Activated CD8-positive, alpha-beta memory T cell treated with anti-CD3 and anti-CD28 coated beads for 36 hours (primary cell): ENCODE measurements around the gene CALML3. TPM values are rescaled to one million over a fixed set of nuclear protein-coding genes. Genes with fewer than 3 reads are reported as not detected.

Experiments
- CTCF ChIA-PET: fragments of 350-600 bp; sonication (Branson Sonifier 250); formaldehyde crosslinking; loops from one replicate; lab custom pipeline; 2021; ENCODE audit warnings: antibody characterized with exemption; lab: Charles Lee
- POLR2A ChIA-PET: fragments of 350-600 bp; sonication (Branson Sonifier 250); formaldehyde crosslinking; loops from one replicate; lab custom pipeline; 2021; ENCODE audit warnings: antibody characterized with exemption; lab: Charles Lee
- total RNA-seq, 2 experiments: library from RNA; stranded (reverse); gene quantifications; one replicate each; pipeline ENCODE4 v1.2.3, GENCODE V29; 2021

CALML3 gene
- total RNA-seq, 2 experiments from 2014 or later: not detected

DNA sequence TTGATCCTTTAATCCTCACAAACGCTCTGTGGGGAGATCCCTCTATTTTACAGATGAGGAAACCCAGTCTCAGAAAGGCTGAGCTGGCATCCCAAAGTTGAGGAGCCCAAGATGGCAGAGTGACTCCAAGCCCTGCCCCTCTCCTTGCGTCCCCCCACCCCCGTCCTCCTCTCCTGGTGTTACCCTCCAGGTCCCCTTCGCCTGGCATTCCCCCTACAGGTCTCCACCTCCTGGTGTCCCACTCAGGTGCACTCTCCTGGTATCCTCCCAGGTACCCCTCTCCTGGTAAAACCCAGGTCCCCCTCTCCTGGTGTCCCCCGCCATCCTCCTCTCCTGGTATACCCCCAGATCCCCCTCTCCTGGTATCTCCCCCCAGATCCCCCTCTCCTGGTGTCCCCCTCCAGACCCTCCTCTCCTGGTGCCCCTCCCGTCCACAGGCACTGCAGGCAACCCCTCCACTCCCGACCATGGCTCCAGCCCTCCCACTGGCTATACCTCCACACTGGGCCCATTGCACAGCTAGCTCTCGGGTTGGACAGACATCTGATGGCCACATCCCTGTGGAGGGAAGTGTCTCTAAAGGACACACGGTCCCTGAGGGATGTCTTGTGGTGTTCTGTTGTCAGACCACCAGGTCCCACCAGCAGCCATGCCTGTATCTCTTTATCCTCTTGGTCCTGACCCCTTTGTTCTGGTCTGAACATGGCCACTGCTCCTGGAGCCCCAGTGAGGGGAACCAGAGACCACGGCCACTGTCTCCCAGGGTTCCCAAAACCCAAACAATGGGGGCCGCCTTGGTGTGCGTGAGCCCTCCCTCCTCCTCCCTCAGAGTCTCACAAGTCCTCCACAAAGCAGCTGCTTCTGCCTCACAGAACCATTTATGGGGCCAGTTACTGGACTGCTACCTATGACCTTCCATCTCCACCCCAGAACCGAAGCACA is 37.2 kb downstream of the CALML3 start:
- ChIA-PET CTCF (no interaction called here), POLR2A (no interaction called here)

GRCh38 chr10:5563321-5563961 is 38.7 kb downstream of the CALML3 start:
- ChIA-PET CTCF (interaction anchor here (1.3 kb wide), 1 partner anchor 122 kb away, joined by 4 read pairs; no protein-coding TSS in a partner anchor), POLR2A (no interaction called here)

DNA sequence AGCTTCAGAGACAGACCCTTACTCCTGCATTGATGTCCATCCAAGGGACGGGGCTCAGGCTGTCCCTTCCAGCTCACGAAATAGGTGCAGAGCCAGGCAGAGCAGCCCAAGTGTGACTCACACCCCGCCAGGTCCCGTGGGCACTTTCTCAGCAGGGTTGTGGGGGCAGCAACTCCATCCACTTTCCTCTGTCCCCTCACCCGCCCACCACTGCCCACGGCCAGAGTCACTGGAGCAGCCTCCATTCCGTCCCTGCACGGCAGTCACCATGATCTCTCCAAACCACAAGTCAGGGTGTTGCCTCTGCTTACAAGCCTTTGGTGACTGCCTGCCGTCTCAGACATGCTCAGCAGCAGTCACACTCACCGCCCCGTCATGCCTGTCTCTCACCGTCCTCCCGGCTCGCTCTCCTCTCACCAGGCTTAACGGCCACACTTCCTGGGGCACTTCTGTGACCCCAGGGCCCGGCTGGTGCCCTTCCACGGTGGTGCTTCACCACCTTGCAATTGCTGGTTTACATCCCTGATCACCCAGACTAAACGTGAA is 39.3 kb downstream of the CALML3 start:
- CTCF ChIA-PET: interaction anchor here (1.3 kb wide), 1 partner anchor 122 kb away, joined by 4 read pairs; no protein-coding TSS in a partner anchor
- POLR2A ChIA-PET: no interaction called here

DNA sequence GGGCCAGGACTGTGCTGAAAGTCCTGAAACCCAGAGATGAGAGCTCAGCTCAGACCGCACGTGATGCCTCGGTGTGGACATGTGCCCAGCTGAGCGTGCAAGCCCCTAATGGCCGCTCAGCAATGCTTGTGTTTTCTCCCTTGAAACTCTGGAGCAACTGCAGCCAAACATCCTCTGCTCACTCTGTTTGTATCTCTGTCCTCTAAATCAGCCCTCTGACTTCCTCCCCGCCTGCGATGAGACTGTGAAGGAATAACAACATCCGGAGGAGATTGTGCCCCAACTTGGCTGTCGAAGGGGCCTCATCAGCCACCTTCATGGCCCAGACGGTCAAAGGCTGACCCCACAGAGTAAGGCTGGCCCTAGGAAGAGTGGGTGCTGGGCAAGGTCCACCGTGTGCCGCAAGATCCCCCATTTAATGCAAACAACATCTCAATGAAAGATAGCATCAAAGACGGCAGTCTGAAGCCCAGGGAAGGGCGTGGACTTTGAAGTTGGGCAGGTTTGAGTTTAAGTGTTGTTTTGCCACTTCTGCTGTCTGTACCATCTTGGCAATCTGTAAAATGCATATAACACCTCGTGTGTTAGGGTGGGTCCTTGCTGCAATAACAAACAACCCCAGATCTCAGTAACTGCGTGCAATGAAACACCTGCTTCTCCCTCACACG is 39.9 kb downstream of the CALML3 start:
- CTCF ChIA-PET: no interaction called here
- POLR2A ChIA-PET: no interaction called here

DNA sequence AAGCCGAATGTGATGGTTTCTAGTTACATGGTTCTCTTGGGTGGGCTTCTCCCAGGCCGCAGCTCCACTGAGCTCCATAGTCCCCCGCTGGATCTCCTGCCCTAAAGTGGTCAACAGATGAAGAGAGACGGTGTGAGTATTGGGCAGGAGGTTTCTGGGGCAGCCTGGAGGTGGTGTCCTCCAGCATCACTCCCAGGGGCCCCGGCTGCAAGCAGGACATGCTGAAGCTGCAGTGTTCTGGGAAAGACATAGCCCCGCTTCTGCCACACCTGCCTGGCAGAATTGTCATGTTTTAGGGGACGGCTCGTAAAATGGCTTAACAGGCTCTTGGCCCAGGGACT is 40.4 kb downstream of the CALML3 start:
- ChIA-PET CTCF (no interaction called here), POLR2A (no interaction called here)

DNA sequence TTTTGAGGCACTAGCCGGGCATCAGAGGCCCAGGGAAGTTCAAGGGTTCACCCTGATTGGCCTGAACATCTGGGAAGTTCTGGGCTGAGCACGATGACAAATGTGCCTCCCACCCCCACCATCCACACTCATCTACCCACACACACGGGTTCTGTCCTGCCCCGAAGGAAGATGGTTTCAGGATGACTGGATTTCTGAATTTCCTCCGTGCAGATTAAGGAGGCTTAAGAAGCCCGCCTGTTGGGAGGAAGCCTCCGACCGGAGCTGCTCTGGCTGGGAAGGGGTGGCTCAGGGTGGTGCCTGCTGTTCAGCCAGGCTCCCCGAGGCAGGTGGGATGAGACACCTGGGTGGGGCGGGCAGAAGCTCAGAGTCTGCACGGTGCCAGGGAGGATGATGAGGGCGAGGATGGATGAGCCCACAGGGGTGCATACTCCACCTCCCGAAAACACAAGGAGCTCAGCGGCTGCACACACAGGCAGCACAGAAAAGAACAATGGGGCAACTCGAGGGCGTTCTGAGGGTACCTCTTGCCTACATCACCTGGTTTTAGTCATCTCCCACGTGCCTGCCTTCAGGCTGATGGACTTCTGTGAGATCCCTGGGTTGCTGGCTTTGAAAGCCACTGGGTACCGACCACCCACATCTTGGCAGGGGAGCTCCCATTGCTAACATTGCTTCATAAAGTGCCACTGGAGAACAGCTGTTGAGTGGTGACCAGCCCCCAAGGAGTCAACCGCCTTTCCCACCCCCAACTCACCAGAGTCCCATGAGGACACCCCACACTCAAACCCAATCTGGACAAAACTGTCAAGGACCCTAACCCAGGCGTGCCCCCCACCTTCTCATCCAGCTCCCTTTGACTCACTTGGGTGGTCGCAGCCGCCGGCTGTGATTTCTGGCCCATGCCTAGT is 41.2 kb downstream of the CALML3 start:
- CTCF ChIA-PET: interaction anchor here (1.7 kb wide), 1 partner anchor 56 kb away, joined by 4 read pairs; no protein-coding TSS in a partner anchor
- POLR2A ChIA-PET: no interaction called here

- CTCF ChIA-PET: interaction anchor here (1.7 kb wide), 1 partner anchor 56 kb away, joined by 4 read pairs; no protein-coding TSS in a partner anchor
- POLR2A ChIA-PET: no interaction called here
Observed at GRCh38 chr10:5566614-5567013, 41.9 kb downstream of the CALML3 start.

DNA sequence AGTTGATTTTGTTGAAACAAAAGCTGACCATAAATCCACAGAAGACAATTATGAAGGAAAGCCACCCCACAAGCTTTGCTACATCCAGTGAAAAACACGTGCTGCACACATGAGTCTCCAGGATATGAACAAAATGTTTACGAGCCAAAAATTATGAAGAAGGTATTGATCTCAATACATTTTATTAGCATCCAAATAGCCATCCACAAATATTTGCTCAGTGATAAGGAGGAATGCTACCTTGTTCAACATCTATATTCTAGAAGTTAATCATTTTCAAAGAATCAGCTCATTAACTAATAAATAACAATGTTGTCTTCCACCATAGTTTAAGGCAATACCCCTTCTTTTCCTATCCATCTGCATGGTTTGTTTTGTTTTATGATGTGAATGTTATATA is 42.7 kb downstream of the CALML3 start:
- ChIA-PET POLR2A (no interaction called here), CTCF (interaction anchor here (1.7 kb wide), 1 partner anchor 55 kb away, joined by 4 read pairs; no protein-coding TSS in a partner anchor)

DNA sequence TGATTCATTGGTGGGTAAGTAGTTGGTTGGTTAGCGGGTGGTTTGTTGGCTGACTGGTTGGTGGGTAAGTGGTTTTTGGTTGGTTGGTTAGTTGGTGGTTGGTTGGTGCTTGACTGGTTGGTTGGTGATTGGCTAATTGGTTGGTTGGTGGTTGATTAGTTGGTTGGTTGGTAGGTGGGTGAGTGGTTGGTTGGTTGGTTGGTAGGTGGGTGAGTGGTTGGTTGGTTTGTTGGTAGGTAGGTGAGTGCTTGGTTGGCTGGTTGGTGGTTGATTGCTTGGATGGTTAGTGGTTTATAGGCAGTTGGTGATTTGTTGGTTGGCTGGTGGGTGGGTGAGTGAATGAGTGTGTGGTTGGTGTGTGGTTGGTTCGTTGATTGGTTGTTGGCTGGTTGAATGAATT is 44.2 kb downstream of the CALML3 start:
- CTCF ChIA-PET: no interaction called here
- POLR2A ChIA-PET: no interaction called here

GRCh38 chr10:5569568-5569967 is 44.8 kb downstream of the CALML3 start:
- CTCF ChIA-PET: no interaction called here

DNA sequence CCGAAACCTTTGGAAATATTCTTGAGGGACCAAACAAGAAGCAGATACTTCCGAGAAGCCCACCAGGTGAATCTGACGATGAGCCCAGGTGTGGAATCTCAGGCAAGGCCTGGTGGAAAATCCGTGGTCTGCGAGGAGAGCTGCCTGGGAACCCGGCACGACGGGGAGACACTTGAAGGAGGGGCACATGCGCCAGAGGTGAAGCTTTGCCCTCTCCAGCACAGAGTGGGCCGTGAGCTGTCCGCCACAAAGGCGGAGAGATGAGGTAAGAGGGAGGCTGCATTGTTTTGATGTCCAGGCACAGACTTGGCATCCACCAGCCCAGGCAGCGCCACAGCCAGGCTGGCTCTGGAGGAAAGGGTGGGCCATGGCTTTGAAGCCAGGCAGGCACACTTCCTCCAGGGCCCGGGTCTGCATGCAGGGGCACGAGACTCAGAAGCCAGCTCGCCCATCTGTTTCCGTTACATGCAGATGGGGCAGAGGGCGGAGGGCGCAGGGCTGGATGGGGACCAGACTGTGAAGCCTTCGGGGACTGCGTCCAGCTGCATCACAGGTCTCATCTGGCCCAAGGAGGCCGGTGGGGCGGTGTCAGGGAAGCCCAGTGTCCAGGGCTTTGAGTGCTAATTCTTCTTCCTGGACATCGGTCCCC is 45.4 kb downstream of the CALML3 start:
- POLR2A ChIA-PET: no interaction called here

More at GRCh38 chr10:5569568-5569967, 44.8 kb downstream of the CALML3 start:
- POLR2A ChIA-PET: no interaction called here

GRCh38 chr10:5570979-5571810 is 46.4 kb downstream of the CALML3 start:
- ChIA-PET POLR2A (no interaction called here), CTCF (no interaction called here)

More for the DNA sequence above, 45.4 kb downstream of the CALML3 start:
- CTCF ChIA-PET: no interaction called here

- ChIA-PET POLR2A (no interaction called here), CTCF (no interaction called here)
Observed at GRCh38 chr10:5571826-5572225, 47.1 kb downstream of the CALML3 start.

GRCh38 chr10:5573319-5573950 is 48.7 kb downstream of the CALML3 start:
- CTCF ChIA-PET: no interaction called here
- POLR2A ChIA-PET: no interaction called here

- ChIA-PET POLR2A (no interaction called here), CTCF (no interaction called here)
Observed at GRCh38 chr10:5573968-5574641, 49.3 kb downstream of the CALML3 start.

GRCh38 chr10:5574642-5575131 is 49.9 kb downstream of the CALML3 start:
- POLR2A ChIA-PET: no interaction called here
- CTCF ChIA-PET: no interaction called here
